IMR-90 (cell line): ENCODE measurements around the gene ZNF726. TPM values are rescaled to one million over a fixed set of nuclear protein-coding genes. Genes with fewer than 3 reads are reported as not detected.

ENCODE experiments used
- ATAC-seq: fragments of 200-7000 bp; cut with Tn5 transposase; 2 replicates; pipeline ENCODE4 v1.9.1; 2020; ENCODE audit warnings: low read depth, mild to moderate bottlenecking, moderate library complexity
- BruUV-seq: library from RNA; stranded (reverse); fragments of 400-500 nt; replicated peaks from 2 replicates; lab custom pipeline; 2021; lab: Mats Ljungman, UMichigan
- CTCF ChIA-PET: fragments of 300-600 bp; formaldehyde crosslinking; extraction: SDS; loops from one replicate; lab custom pipeline; 2021; ENCODE audit warnings: antibody characterized with exemption; lab: Yijun Ruan, JAX
- POLR2A ChIA-PET: fragments of 300-600 bp; sonication (Branson Sonifier 250); formaldehyde crosslinking; loops from one replicate; lab custom pipeline; 2022; ENCODE audit warnings: antibody characterized with exemption; ENCODE audit not compliant: unreplicated experiment; lab: Charles Lee
- DNase-seq: peaks from one replicate; pipeline ENCODE4 v3.0.0; 2013
- H2AFZ ChIP-seq: replicated peaks from 2 replicates; pipeline ENCODE3; 2013; ENCODE audit warnings: low read length, mild to moderate bottlenecking; ENCODE audit not compliant: poor library complexity
- H2AK5ac ChIP-seq: 2 replicates; pipeline ENCODE4 v1.6.1; 2013; ENCODE audit warnings: low read depth, low read length, inconsistent platforms
- H2AK9ac ChIP-seq: replicated peaks from 2 replicates; pipeline ENCODE3; 2013; ENCODE audit warnings: mild to moderate bottlenecking, low read depth, low read length, moderate library complexity; ENCODE audit not compliant: poor library complexity
- H2BK120ac ChIP-seq: 2 replicates; pipeline ENCODE4 v1.6.1; 2013; ENCODE audit warnings: low read depth, low read length, inconsistent platforms
- H2BK15ac ChIP-seq: 3 replicates; pipeline ENCODE4 v1.6.1; 2013; ENCODE audit warnings: low read depth, low read length, inconsistent platforms
- H2BK20ac ChIP-seq: 2 replicates; pipeline ENCODE4 v1.6.1; 2013; ENCODE audit warnings: low read depth, mild to moderate bottlenecking, inconsistent platforms, low read length, moderate library complexity
- H2BK5ac ChIP-seq: 2 replicates; pipeline ENCODE4 v1.6.1; 2013; ENCODE audit warnings: mild to moderate bottlenecking, low read depth, low read length, inconsistent platforms; ENCODE audit not compliant: poor library complexity, severe bottlenecking
- H3K14ac ChIP-seq: replicated peaks from 2 replicates; pipeline ENCODE4 v1.6.1; 2013; ENCODE audit warnings: low read depth, low read length, inconsistent platforms
- H3K18ac ChIP-seq: 2 replicates; pipeline ENCODE4 v1.6.1; 2013; ENCODE audit warnings: low read depth, low read length, control low read depth
- H3K23ac ChIP-seq: 2 replicates; pipeline ENCODE4 v1.6.1; 2013; ENCODE audit warnings: low read depth, low read length, inconsistent platforms
- H3K27ac ChIP-seq: 2 replicates; pipeline ENCODE4 v1.5.1; 2013; ENCODE audit warnings: mild to moderate bottlenecking, control low read depth, low read length; ENCODE audit not compliant: insufficient read depth
- H3K27me3 ChIP-seq: 2 replicates; pipeline ENCODE4 v1.6.1; 2013; ENCODE audit warnings: low read length; ENCODE audit not compliant: control insufficient read depth, insufficient read depth
- H3K36me3 ChIP-seq: 2 replicates; pipeline ENCODE4 v1.6.1; 2013; ENCODE audit warnings: low read length, mixed read lengths; ENCODE audit not compliant: control insufficient read depth, insufficient read depth
- H3K4ac ChIP-seq: 2 replicates; pipeline ENCODE4 v1.6.1; 2013; ENCODE audit warnings: low read depth, low read length, inconsistent platforms
- H3K4me1 ChIP-seq: 2 replicates; pipeline ENCODE4 v1.6.1; 2013; ENCODE audit warnings: low read length, mixed read lengths; ENCODE audit not compliant: control insufficient read depth, insufficient read depth
- H3K4me2 ChIP-seq: 2 replicates; pipeline ENCODE4 v1.6.1; 2013; ENCODE audit warnings: low read depth, mild to moderate bottlenecking, control low read depth, low read length, moderate library complexity
- H3K4me3 ChIP-seq: 2 replicates; pipeline ENCODE4 v1.5.1; 2013; ENCODE audit warnings: low read depth, mild to moderate bottlenecking, control low read depth, low read length, moderate library complexity; ENCODE audit not compliant: insufficient read depth
- H3K56ac ChIP-seq: 2 replicates; pipeline ENCODE4 v1.6.1; 2013; ENCODE audit warnings: low read length, inconsistent platforms; ENCODE audit not compliant: insufficient read depth; ENCODE audit errors: extremely low read depth
- H3K79me1 ChIP-seq, 2 experiments: 2 replicates each; pipeline ENCODE4 v1.6.1; 2013; ENCODE audit warnings: low read length in 2 of 2, inconsistent platforms in 1 of 2, low read depth in 1 of 2
- H3K9ac ChIP-seq: 2 replicates; pipeline ENCODE4 v1.6.1; 2013; ENCODE audit warnings: low read depth, low read length, control low read depth
- H3K9me1 ChIP-seq: 2 replicates; pipeline ENCODE4 v1.6.1; 2013; ENCODE audit warnings: low read length, inconsistent platforms; ENCODE audit not compliant: insufficient read depth
- H3K9me3 ChIP-seq: 2 replicates; pipeline ENCODE4 v1.6.1; 2013; ENCODE audit warnings: low read length; ENCODE audit not compliant: control insufficient read depth, insufficient read depth
- H4K20me1 ChIP-seq: 2 replicates; pipeline ENCODE4 v1.6.1; 2013; ENCODE audit warnings: low read length, inconsistent platforms; ENCODE audit not compliant: insufficient read depth
- H4K5ac ChIP-seq: 2 replicates; pipeline ENCODE4 v1.6.1; 2013; ENCODE audit warnings: mild to moderate bottlenecking, low read depth, low read length, control low read depth
- H4K8ac ChIP-seq, 2 experiments: 2 replicates each; pipeline ENCODE4 v1.6.1; 2013; ENCODE audit warnings: low read depth in 2 of 2, low read length in 2 of 2, control low read depth in 1 of 2, inconsistent platforms in 1 of 2
- H4K91ac ChIP-seq: 2 replicates; pipeline ENCODE4 v1.6.1; 2013; ENCODE audit warnings: low read depth, low read length, inconsistent platforms; ENCODE audit not compliant: insufficient read depth
- BHLHE40 ChIP-seq: fragments of 150-350 bp; IDR thresholded peaks from 2 replicates; pipeline ENCODE4 v1.6.1; 2016; ENCODE audit warnings: mild to moderate bottlenecking, low read depth, low read length
- CEBPB ChIP-seq: IDR thresholded peaks from 2 replicates; pipeline ENCODE4 v1.6.1; 2012; ENCODE audit warnings: low read depth, low read length, improper control_type of control experiment
- CHD1 ChIP-seq: IDR thresholded peaks from 2 replicates; pipeline ENCODE4 v1.6.1; 2012; ENCODE audit warnings: low read depth, low read length, improper control_type of control experiment
- CTCF ChIP-seq: conservative IDR thresholded peaks from 2 replicates; pipeline ENCODE4 v1.5.1; 2012; ENCODE audit warnings: mild to moderate bottlenecking, low read depth, low read length, improper control_type of control experiment
- ELK1 ChIP-seq: fragments of 150-350 bp; IDR thresholded peaks from 2 replicates; pipeline ENCODE4 v1.6.1; 2016; ENCODE audit warnings: low read depth, mild to moderate bottlenecking, low read length, moderate library complexity, borderline replicate concordance
- FOS ChIP-seq: fragments of 150-350 bp; IDR thresholded peaks from 2 replicates; pipeline ENCODE4 v1.6.1; 2016; ENCODE audit warnings: low read depth, low read length
- MAFK ChIP-seq: IDR thresholded peaks from 2 replicates; pipeline ENCODE4 v1.6.1; 2012; ENCODE audit warnings: low read depth, low read length, improper control_type of control experiment
- MAZ ChIP-seq: IDR thresholded peaks from 2 replicates; pipeline ENCODE4 v1.6.1; 2012; ENCODE audit warnings: low read depth, mild to moderate bottlenecking, low read length, improper control_type of control experiment, moderate library complexity, borderline replicate concordance
- MXI1 ChIP-seq: IDR thresholded peaks from 2 replicates; pipeline ENCODE4 v1.6.1; 2012; ENCODE audit warnings: low read depth, mild to moderate bottlenecking, low read length, moderate library complexity, borderline replicate concordance
- NFE2L2 ChIP-seq: fragments of 150-350 bp; IDR thresholded peaks from 2 replicates; pipeline ENCODE4 v1.6.1; 2016; ENCODE audit warnings: low read depth, mild to moderate bottlenecking, low read length
- POLR2A ChIP-seq: IDR thresholded peaks from 2 replicates; pipeline ENCODE4 v1.6.1; 2012; ENCODE audit warnings: mild to moderate bottlenecking, low read depth, low read length
- RAD21 ChIP-seq: IDR thresholded peaks from 2 replicates; pipeline ENCODE4 v1.6.1; 2012; ENCODE audit warnings: low read length, improper control_type of control experiment
- RCOR1 ChIP-seq: IDR thresholded peaks from 2 replicates; pipeline ENCODE4 v1.6.1; 2012; ENCODE audit warnings: mild to moderate bottlenecking, low read length, improper control_type of control experiment; ENCODE audit not compliant: insufficient replicate concordance
- RFX5 ChIP-seq: IDR thresholded peaks from 2 replicates; pipeline ENCODE4 v1.8.0; 2012; ENCODE audit warnings: low read depth, mild to moderate bottlenecking, low read length, moderate library complexity
- SMC3 ChIP-seq: fragments of 150-350 bp; IDR thresholded peaks from 2 replicates; pipeline ENCODE4 v1.6.1; 2016; ENCODE audit warnings: low read depth, mild to moderate bottlenecking, antibody characterized with exemption, low read length, moderate library complexity
- USF2 ChIP-seq: fragments of 150-350 bp; IDR thresholded peaks from 2 replicates; pipeline ENCODE4 v1.6.1; 2017; ENCODE audit warnings: mild to moderate bottlenecking, antibody characterized with exemption, low read length, low read depth
- WGBS, 2 experiments: methylation state at CpG; one replicate each; pipeline versions ENCODE4 v1.1.5 to v1.1.7; 2013; ENCODE audit warnings: missing lambda C conversion rate in 2 of 2; ENCODE audit not compliant: insufficient read length in 1 of 2; ENCODE audit errors: extremely low coverage in 2 of 2; 5-methylcytosine and 5-hydroxymethylcytosine counted together
- dilution Hi-C: fragments of 300-500 bp; cut with HindIII; formaldehyde crosslinking; loops from one replicate; pipeline ENCODE4 v1.14.3; 2018; ENCODE audit warnings: low sequenced_read_pairs; ENCODE audit not compliant: unreplicated experiment
- in situ Hi-C: fragments of 300-500 bp; cut with MboI; formaldehyde crosslinking; loops from 3 replicates; pipeline ENCODE4 v1.14.3; 2019; ENCODE audit warnings: low sequenced_read_pairs, inconsistent platforms, mixed read lengths
- intact Hi-C: fragments of 100-400 bp; cut with micrococcal nuclease; formaldehyde crosslinking; loops from 2 replicates; pipeline ENCODE4 v1.10.0; 2022
- polyA plus RNA-seq, 3 experiments: library from polyadenylated mRNA; depleted of rRNA; stranded (reverse); fragments of >200 nt; gene quantifications; 2 replicates each; pipeline ENCODE4 v1.2.3, GENCODE V29; 2012; ENCODE audit warnings: low replicate concordance in 1 of 3
- total RNA-seq: library from RNA; depleted of rRNA; stranded (reverse); fragments of >200 nt; gene quantifications from 2 replicates; pipeline ENCODE4 v1.2.3, GENCODE V29; 2012

The ZNF726 gene
- total and polyA plus RNA-seq, 2 of the 4 experiments (the other 2 are of a cell fraction) = 1.2 to 2.0 TPM

GRCh38 chr19:23887642-23888041, 27.0 kb upstream of the ZNF726 start:
- CTCF ChIA-PET = no interaction called here
- intact Hi-C loops (no loop called here), in situ Hi-C loops (no loop called here), dilution Hi-C loops (no loop called here)
- no peaks in the 10 kb centered on the region for H3K79me1 ChIP-seq
- H3K27ac ChIP-seq = no peak overlapping the region
- H3K4me3 ChIP-seq = no peak overlapping the region
- H2AFZ ChIP-seq = no peak overlapping the region
- H3K23ac ChIP-seq = no peak overlapping the region
- no peak overlapping the region for H3K56ac ChIP-seq
- H2BK20ac ChIP-seq = no peak overlapping the region
- H2AK5ac ChIP-seq = no peak overlapping the region
- POLR2A ChIA-PET = no interaction called here
- H3K4me1 ChIP-seq = no peaks in the 10 kb centered on the region
- ATAC-seq (no peak), DNase-seq (no peak)
- no peak overlapping the region for H2AK9ac ChIP-seq
- H3K18ac ChIP-seq = no peak overlapping the region
- no peak overlapping the region for H2BK15ac ChIP-seq
- no peak overlapping the region for H4K8ac ChIP-seq
- no peak overlapping the region for H3K14ac ChIP-seq
- H3K27me3 ChIP-seq = no peaks in the 10 kb centered on the region
- TF ChIP-seq USF2 = no peak
- no peak for TF ChIP-seq POLR2A
- TF ChIP-seq CTCF = no peak
- TF ChIP-seq MAFK = no peak
- no peak for TF ChIP-seq RFX5
- no peak for TF ChIP-seq CHD1
- TF ChIP-seq SMC3 = no peak
- no peak for TF ChIP-seq FOS
- TF ChIP-seq NFE2L2 = no peak
- no peak for TF ChIP-seq ELK1
- TF ChIP-seq BHLHE40 = no peak
- TF ChIP-seq CEBPB = no peak
- no peak for TF ChIP-seq MXI1
- no peak for TF ChIP-seq RCOR1
- no peak for TF ChIP-seq MAZ
- no peak for TF ChIP-seq RAD21
- no peaks in the 10 kb centered on the region for H3K9me1 ChIP-seq
- H3K36me3 ChIP-seq = no peaks in the 10 kb centered on the region
- no peak overlapping the region for H4K5ac ChIP-seq
- no peak overlapping the region for H4K91ac ChIP-seq
- BruUV-seq = no TSS peak
- no peak overlapping the region for H2BK120ac ChIP-seq
- no peak overlapping the region for H3K4me2 ChIP-seq
- H3K9ac ChIP-seq = no peak overlapping the region
- no peaks in the 10 kb centered on the region for H4K20me1 ChIP-seq
- 61% methylated on average over 2 of the region's 5 CpGs; no CpG with 5 or more reads in 1 of the 2 experiments for WGBS, 2 experiments
- H3K4ac ChIP-seq = no peak overlapping the region
- H3K9me3 ChIP-seq = peaks cover 8% of the 10 kb centered on the region
- no peak overlapping the region for H2BK5ac ChIP-seq
